ENCODE measurements around the gene PDE6D. TPM values are rescaled to one million over a fixed set of nuclear protein-coding genes. Genes with fewer than 3 reads are reported as not detected.

PDE6D gene
- total and polyA plus RNA-seq, 2 of the 13 experiments (the other 11 are each of a cell fraction or from before 2014, with no cell fraction given), result 14.1 to 23.2 TPM

DNA sequence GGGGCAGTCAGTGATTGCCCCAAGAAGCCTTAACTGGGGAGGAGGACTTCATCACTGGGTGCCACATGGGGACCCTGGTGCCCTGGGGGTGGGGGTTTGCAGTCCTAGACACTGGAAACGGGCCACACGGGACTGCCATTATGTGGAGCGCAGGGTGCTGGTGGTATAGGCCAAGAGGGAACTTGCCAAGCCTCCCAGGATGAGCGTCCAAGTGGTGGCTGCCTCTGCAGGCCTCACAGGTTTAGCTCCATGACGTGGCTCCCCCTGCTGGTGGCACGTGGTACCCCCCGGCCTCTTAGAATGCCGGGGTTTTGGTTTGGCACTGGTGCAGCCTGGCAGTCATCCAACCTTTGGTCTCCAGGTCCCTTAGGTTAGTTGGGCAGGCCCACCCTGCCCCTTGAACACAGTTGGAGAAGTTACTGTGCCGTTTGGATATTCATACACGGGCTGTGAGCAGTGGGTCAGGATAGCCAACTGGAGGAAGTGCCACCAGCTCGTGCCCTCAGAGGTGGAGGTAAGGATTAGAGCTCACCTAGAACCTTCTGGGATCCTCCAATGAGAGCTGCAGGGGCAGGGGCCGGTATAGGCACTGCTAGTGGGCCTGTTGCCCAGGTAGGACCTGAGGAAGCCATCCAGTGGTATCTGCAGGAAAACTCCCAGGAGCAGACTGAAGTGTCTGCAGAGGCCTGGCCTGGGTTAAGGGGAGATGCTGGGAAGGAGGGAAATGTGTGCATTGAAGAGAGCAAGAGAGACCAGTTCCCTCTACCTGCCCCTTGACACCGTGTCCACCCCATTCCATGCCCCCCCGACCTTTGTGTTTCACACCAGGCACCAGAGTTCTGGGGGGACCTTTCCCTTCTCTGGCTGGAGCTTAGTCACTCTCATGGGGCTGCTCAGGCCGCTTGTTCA, 67.1 kb downstream of the PDE6D start (continued):
- peak; percentile 46; the same call in 1 of the 2 replicates for TF ChIP-seq ISL2 (CRISPR knock-in tag; IDR thresholded peaks at IDR 0.05)
- no peak for TF ChIP-seq PRPF4 (IDR thresholded peaks at IDR 0.05; ENCODE audit: low read depth, low read length, poor library complexity, severe bottlenecking)
- TF ChIP-seq GATAD2A (CRISPR knock-in tag; IDR thresholded peaks at IDR 0.05), result peak; percentile 77
- TF ChIP-seq, protein P1, sequence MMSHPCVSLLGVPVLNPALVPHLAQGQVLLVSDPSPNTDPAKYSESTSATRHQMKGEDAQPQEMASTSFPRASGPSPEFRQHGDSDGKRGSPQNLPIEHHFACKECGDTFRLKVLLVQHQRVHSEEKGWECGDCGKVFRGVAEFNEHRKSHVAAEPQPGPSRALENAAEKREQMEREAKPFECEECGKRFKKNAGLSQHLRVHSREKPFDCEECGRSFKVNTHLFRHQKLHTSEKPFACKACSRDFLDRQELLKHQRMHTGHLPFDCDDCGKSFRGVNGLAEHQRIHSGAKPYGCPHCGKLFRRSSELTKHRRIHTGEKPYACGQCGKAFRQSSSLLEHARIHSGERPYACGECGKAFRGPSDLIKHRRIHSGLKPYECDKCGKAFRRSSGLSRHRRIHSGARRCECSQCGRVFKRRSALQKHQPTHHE (CRISPR knock-in tag; IDR thresholded peaks at IDR 0.05; ENCODE audit: borderline replicate concordance), result peak; percentile 36; the same call in 1 of the 2 replicates
- no peak for TF ChIP-seq ZFP36 (IDR thresholded peaks at IDR 0.05; ENCODE audit: borderline replicate concordance, low read depth, low read length, partially characterized antibody)
- TF ChIP-seq KMT2B (CRISPR knock-in tag; IDR thresholded peaks at IDR 0.05), result peak; percentile 56
- TF ChIP-seq SALL2 (CRISPR knock-in tag; IDR thresholded peaks at IDR 0.05), result no peak
- no peak for TF ChIP-seq ZNF607 (CRISPR knock-in tag; IDR thresholded peaks at IDR 0.05; ENCODE audit: borderline replicate concordance)
- TF ChIP-seq, protein P2, sequence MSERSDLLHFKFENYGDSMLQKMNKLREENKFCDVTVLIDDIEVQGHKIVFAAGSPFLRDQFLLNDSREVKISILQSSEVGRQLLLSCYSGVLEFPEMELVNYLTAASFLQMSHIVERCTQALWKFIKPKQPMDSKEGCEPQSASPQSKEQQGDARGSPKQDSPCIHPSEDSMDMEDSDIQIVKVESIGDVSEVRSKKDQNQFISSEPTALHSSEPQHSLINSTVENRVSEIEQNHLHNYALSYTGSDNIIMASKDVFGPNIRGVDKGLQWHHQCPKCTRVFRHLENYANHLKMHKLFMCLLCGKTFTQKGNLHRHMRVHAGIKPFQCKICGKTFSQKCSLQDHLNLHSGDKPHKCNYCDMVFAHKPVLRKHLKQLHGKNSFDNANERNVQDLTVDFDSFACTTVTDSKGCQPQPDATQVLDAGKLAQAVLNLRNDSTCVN (CRISPR knock-in tag; IDR thresholded peaks at IDR 0.05; ENCODE audit: borderline replicate concordance), result peak; percentile 55; the same call in 1 of the 2 replicates
- TF ChIP-seq ELF4 (CRISPR knock-in tag; IDR thresholded peaks at IDR 0.05; ENCODE audit: borderline replicate concordance), result no peak
- no peak; the same call in 1 of the 2 replicates for TF ChIP-seq ZSCAN9 (CRISPR knock-in tag; IDR thresholded peaks at IDR 0.05; ENCODE audit: borderline replicate concordance)
- peak; percentile 96; the same call in 1 of the 2 replicates for TF ChIP-seq CBX5 (CRISPR knock-in tag; IDR thresholded peaks at IDR 0.05; ENCODE audit: borderline replicate concordance)
- no peak for TF ChIP-seq ATF1 (CRISPR knock-in tag; IDR thresholded peaks at IDR 0.05)
- TF ChIP-seq, protein P3, sequence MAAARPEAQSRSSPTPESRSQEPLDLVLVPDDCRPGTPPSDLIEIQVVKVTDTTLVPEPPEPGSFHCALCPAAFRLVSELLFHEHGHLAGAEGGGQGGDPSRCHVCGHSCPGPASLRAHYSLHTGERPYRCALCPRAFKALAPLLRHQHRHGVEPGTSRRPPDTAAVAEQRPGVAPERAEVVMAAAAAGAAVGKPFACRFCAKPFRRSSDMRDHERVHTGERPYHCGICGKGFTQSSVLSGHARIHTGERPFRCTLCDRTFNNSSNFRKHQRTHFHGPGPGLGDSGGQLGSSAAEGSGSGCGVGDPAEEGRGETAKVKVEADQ (CRISPR knock-in tag; IDR thresholded peaks at IDR 0.05; ENCODE audit: borderline replicate concordance), result peak; percentile 64; the same call in 1 of the 2 replicates
- TF ChIP-seq SMAD1 (CRISPR knock-in tag; IDR thresholded peaks at IDR 0.05; ENCODE audit: borderline replicate concordance, low read depth), result peak; percentile 95
- TF ChIP-seq KLF11 (CRISPR knock-in tag; IDR thresholded peaks at IDR 0.05), result peak; percentile 77; the same call in 1 of the 2 replicates
- peak; percentile 87 for TF ChIP-seq ZC3H13 (CRISPR knock-in tag; IDR thresholded peaks at IDR 0.05)
- peak; percentile 95 for TF ChIP-seq RAD21 (CRISPR knock-in tag; IDR thresholded peaks at IDR 0.05)
- no peak for TF ChIP-seq ZNF562 (CRISPR knock-in tag; IDR thresholded peaks at IDR 0.05; ENCODE audit: borderline replicate concordance)
- TF ChIP-seq, protein P4, sequence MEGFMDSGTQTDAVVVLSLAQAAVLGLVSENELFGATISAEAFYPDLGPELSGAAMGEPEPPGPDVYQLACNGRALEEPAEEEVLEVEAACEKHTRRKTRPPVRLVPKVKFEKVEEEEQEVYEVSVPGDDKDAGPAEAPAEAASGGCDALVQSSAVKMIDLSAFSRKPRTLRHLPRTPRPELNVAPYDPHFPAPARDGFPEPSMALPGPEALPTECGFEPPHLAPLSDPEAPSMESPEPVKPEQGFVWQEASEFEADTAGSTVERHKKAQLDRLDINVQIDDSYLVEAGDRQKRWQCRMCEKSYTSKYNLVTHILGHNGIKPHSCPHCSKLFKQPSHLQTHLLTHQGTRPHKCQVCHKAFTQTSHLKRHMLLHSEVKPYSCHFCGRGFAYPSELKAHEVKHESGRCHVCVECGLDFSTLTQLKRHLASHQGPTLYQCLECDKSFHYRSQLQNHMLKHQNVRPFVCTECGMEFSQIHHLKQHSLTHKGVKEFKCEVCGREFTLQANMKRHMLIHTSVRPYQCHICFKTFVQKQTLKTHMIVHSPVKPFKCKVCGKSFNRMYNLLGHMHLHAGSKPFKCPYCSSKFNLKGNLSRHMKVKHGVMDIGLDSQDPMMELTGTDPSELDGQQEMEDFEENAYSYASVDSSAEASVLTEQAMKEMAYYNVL (CRISPR knock-in tag; IDR thresholded peaks at IDR 0.05; ENCODE audit: borderline replicate concordance), result no peak; the same call in 1 of the 2 replicates
- peak; percentile 37; the same call in 1 of the 2 replicates for TF ChIP-seq PHF21A (CRISPR knock-in tag; IDR thresholded peaks at IDR 0.05)
- TF ChIP-seq ZNF777 (CRISPR knock-in tag; IDR thresholded peaks at IDR 0.05), result peak; percentile 40; the same call in 1 of the 2 replicates
- peak; percentile 88; the same call in 1 of the 2 replicates for TF ChIP-seq ZNF598 (CRISPR knock-in tag; IDR thresholded peaks at IDR 0.05; ENCODE audit: borderline replicate concordance)
- TF ChIP-seq ZNF674 (CRISPR knock-in tag; IDR thresholded peaks at IDR 0.05; ENCODE audit: low read depth), result 0 out of 2 replicates have a peak, but pooled peaks have one; percentile 66
- no peak for TF ChIP-seq KDM6A (CRISPR knock-in tag; IDR thresholded peaks at IDR 0.05; ENCODE audit: low read depth)
